GM23338 (cell line): ENCODE measurements around the gene SLC2A11.

Source experiments
- CREB1 ChIP-seq: fragments of 250-450 bp; sonication (Bioruptor Pico); IDR thresholded peaks from 2 replicates; pipeline ENCODE4 v1.5.0; 2020; ENCODE audit warnings: low read depth, mild to moderate bottlenecking, moderate library complexity
- JUNB ChIP-seq: IDR thresholded peaks from one replicate; pipeline ENCODE4 v1.6.1; 2016; ENCODE audit warnings: antibody characterized with exemption; ENCODE audit not compliant: unreplicated experiment

- TF ChIP-seq JUNB (no peak), CREB1 (no peak)
Measured at GRCh38 chr22:23862103-23862502, 4.4 kb downstream of the SLC2A11 start.
